HG02763 (cell line): ENCODE data around the gene CBLB.

Source experiments
- ATAC-seq: cut with Tn5 transposase; IDR thresholded peaks from one replicate; pipeline ENCODE4 v1.9.1; 2021; ENCODE audit warnings: mild to moderate bottlenecking, moderate library complexity; ENCODE audit not compliant: unreplicated experiment

Gene CBLB

GRCh38 chr3:105847865-105848264 is 20.9 kb downstream of the CBLB start:
- ATAC-seq: no peak

DNA sequence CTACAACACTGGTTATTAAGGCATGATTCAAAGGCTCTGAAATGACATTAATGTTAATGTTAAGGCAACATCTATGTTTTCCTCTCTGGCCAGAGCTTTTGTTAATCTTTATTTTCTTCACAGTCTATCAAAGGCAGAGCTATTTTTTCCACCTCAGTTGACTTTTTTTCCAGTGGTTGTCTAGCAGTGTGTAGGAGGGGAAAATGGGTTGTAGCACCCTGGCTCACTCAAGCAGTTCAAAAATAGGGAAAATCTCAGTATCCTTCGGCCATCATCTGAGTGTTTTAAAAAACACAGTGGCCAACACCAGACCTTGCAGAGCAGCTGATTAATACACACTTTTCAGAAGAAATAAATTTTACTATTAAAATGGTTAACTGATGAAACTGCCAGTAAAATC is 21.4 kb downstream of the CBLB start:
- no peak for ATAC-seq

GRCh38 chr3:105846809-105847208 is 22.0 kb downstream of the CBLB start:
- no peak for ATAC-seq

GRCh38 chr3:105845488-105845887 is 23.3 kb downstream of the CBLB start:
- no peak for ATAC-seq

- no peak for ATAC-seq
These were observed 24.1 kb downstream of the CBLB start for GRCh38 chr3:105844704-105845103.

DNA sequence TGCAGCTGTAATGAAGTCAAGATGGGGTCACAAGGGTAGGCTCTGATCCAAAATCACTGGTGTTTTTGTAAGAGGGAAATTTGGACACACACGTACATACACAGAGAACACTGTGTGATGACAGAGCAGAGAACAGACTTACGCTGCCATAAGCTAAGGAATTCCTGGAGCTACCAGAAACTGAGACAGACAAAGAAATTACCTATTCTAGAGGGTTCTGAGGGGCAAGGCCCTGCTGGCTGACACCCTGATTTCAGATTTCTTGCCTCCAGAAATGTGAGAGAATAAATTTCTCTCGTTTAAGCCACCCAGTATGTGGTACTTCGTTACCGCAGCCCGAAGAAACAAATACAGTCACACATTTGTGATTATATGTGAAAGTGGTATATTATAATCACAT is 24.8 kb downstream of the CBLB start:
- ATAC-seq: no peak

DNA sequence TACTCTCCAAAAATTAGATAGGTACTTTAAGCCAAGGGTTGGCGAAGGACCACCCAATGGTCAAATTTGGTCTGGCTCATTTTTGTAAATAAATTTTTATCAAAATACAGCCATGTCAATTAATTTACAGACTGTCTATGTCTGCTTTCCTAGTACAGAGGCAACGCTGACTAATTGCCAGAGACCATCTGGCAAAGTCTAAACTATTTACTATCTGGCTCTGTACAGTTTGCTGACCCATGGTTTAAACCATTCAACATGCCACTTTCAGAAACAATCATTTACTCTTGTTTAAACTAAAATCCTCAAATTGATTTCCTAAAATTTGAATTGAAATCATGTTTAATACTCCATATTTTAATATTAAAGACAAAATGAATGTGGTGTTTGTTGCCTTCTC is 25.9 kb downstream of the CBLB start:
- ATAC-seq: no peak

DNA sequence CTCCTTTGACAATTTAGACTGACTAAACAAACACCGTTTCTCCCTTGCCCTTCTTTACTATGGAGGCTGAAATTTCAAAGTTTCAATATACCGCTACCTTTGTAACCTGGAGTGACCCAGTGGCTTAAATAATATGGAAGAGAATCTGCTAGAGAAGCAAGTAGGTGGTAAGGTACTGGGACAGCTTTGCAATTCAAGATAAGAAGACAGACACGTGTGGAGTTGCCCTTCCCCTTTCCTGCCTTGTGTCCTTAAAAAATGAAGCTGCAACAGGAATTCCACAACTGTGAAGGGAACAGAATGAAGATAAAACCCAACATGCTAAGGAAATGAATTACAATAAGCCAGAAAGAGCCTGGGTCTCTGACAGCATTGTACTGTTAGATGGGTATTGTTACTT is 26.4 kb downstream of the CBLB start:
- ATAC-seq: no peak

DNA sequence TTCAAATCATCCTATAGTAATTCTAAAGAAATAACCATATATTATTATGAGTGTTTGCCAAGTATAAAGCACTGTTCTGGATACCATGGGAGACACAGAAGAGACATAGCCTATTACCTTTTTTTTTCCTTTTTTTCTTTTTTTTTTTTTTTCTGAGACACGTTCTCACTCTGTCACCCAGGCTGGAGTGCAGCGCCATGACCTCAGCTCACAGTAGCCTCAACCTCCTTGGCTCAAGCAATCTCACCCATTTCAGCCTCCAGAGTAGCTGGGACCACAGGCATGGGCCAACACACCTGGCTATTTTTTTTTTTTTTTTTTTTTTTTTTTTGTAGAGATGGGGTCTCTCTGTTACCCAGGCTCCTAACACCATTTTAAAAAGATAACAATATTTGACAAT is 30.9 kb downstream of the CBLB start:
- no peak for ATAC-seq

GRCh38 chr3:105837143-105837740 is 31.6 kb downstream of the CBLB start:
- ATAC-seq: peak; percentile 89

GRCh38 chr3:105836533-105836932 is 32.3 kb downstream of the CBLB start:
- ATAC-seq: peak; percentile 45

- no peak for ATAC-seq
These were observed 33.2 kb downstream of the CBLB start for GRCh38 chr3:105835606-105836005.

- no peak for ATAC-seq
These were observed 34.0 kb downstream of the CBLB start for GRCh38 chr3:105834768-105835167.

DNA sequence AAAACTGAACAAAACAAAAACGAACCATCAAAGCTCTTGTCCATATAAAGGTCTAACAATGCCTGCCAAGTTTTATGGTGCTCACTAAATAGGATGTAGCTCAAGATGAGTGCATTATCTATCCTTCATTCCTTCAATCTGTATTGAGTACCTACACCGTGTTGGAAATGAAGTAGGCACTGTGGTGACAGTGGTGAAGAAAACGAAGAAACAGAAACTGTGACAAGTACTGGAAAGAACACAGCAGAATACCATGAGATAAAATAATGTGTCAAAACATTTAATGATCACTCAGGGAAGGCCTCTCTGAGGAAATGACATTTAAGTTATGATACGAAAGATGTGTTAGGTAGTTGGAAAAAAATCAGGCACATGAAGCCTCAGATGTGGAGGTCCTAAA is 36.2 kb downstream of the CBLB start:
- no peak for ATAC-seq

GRCh38 chr3:105830836-105831235 is 38.0 kb downstream of the CBLB start:
- ATAC-seq: no peak

- ATAC-seq: no peak
These were observed 38.8 kb downstream of the CBLB start for GRCh38 chr3:105829871-105830622.

- no peak for ATAC-seq
These were observed 39.6 kb downstream of the CBLB start for GRCh38 chr3:105829229-105829628.

DNA sequence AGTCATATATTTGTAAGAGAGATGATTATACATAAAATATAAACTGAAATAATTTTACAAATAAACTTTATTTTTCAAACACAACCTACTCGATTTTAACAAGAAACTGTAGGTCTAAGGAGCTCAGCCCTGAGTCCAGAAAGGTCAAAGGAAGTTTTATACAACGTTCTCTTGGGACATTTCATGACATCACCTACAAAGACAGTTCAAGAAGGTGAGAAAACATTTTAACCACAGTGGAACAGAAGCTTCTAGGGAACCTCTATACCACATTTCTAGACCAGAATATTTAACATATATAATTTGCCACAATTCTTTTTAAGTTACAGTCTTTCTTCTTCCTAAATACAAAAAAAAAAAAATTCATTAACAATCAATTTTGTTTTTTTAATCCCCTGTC is 40.1 kb downstream of the CBLB start:
- no peak for ATAC-seq

DNA sequence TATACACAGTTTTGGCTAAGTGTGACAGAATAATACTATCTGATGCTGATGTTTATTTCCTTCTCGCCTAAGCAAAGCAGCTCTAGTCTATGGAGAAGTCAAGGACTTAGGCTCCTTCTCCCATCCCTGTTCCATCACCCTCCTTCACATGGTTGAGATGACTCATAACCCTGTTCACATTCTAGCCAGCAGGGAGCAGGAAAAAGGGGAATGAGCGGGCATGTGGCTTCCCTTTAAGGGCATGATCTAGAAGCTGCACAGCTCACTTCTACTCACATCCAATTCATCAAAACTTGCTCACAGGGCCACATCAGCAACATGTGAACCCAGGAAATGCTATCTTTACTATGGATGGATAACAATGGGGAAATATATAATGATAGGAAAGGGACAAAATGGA is 40.9 kb downstream of the CBLB start:
- ATAC-seq: no peak

DNA sequence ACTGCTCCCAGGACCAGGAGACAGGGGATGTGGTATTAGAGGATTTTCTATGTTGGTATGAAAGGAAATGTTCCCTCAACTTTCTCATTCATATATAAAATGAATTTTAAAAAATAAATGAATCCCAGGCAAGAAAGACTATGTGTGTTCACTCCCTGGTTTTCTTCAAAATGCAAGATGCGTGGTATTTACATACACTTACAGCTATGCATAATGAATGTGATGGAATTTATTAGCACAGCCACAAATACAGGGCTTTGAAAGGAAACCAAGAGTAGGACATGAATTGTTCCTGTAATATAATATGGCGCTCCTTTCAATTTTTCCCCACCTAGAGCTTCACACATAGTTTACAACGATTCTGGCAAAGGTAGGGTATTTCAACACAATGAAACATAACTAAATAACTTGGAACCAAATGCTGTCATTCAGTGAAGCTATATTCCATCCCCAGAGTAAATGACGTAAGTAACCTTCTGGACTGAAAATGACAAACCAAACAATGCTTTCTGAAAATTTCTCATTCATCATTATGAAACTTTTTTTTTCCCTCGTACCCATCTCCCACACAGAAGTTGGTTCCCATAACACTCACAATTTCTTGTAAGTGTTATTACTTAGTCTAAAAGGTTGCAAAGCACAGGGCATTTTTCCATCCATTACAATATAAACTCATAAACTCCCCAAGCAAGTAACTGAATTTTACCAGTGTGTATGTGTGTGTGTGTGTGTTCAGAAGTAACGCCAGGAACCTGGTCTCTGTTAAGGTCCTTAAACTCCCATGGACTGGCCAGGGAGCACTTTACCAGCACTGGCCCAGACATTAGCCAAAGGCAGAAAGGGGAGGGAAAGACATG is 41.8 kb downstream of the CBLB start:
- peak; percentile 43 for ATAC-seq

DNA sequence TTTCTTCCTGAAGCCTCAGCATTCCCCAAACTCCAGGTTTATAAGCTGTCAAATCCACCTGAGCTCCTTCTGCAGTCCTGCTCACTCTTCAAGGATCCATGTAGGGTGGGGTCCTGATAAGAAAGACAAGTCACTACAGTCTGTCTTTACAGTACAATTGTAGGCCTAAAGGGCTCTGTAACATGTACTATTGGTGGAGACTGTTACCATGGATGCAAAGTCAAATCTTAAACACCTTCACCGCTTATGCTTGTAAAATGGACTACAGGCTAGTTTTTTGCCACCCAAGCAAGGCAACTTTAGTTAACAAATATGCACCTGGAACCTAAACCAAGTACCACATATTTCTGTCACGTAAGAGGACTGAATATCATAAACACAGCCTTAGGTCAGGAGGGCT is 44.7 kb downstream of the CBLB start:
- no peak for ATAC-seq
